NCI-H345 treated with DMSO at 0.1 percent for 48 hours (cell line): ENCODE results near the gene TMEM218.
"Not testable (repeated sequence)": the region's sequence is repeated elsewhere in the genome, so short reads cannot be mapped to it uniquely, and the experiment has no call there.

ENCODE experiments used
- DNase-seq: peaks from one replicate; lab custom pipeline; 2025; ENCODE audit not compliant: unreplicated experiment; lab: John Stamatoyannopoulos, UW

TMEM218 gene

GRCh38 chr11:125056931-125057692 lies 54.3 kb downstream of the TMEM218 start:
- DNase-seq: no peak

- not testable (repeated sequence) for DNase-seq
Observed at GRCh38 chr11:125056111-125056510, 55.3 kb downstream of the TMEM218 start.

- DNase-seq: no peak
Observed at GRCh38 chr11:125055107-125055715, 56.2 kb downstream of the TMEM218 start.

GRCh38 chr11:125053167-125053566 lies 58.3 kb downstream of the TMEM218 start:
- no peak for DNase-seq

- no peak for DNase-seq
Observed at GRCh38 chr11:125052047-125052446, 59.4 kb downstream of the TMEM218 start.

GRCh38 chr11:125049164-125049792 lies 62.1 kb downstream of the TMEM218 start:
- DNase-seq: no peak
